Kidney (tissue), 22 donors: Measurements from ENCODE around the gene CPHXL2. TPM values are rescaled to one million over a fixed set of nuclear protein-coding genes. Genes with fewer than 3 reads are reported as not detected.

Source experiments
- DNase-seq, 5 donors: peaks; one replicate each; pipeline ENCODE4 v3.0.0-alpha.2; 2013 to 2020
- FAIRE-seq: peaks from 2 replicates; lab custom pipeline; 2012; peaks lifted over from hg19 to GRCh38; lab: Jason Lieb, UNC
- H3K27ac ChIP-seq, 2 donors: one replicate each; pipeline ENCODE4 v1.7.0; 2013; ENCODE audit warnings: low read depth in 2 of 2, low read length in 2 of 2, inconsistent platforms in 1 of 2
- H3K27me3 ChIP-seq: one replicate; pipeline ENCODE4 v1.7.1; 2013; ENCODE audit warnings: low read length, inconsistent platforms; ENCODE audit not compliant: control insufficient read depth, insufficient read depth
- H3K36me3 ChIP-seq, 3 donors: one replicate each; pipeline versions ENCODE4 v1.7.0 to v1.7.1; 2013; ENCODE audit warnings: low read length in 3 of 3, control low read depth in 1 of 3, inconsistent platforms in 1 of 3; ENCODE audit not compliant: insufficient read depth in 3 of 3, control insufficient read depth in 2 of 3
- H3K4me1 ChIP-seq, 3 donors: one replicate each; pipeline versions ENCODE4 v1.7.0 to v1.7.1; 2013; ENCODE audit warnings: low read length in 3 of 3, inconsistent platforms in 1 of 3, low read depth in 1 of 3; ENCODE audit not compliant: control insufficient read depth in 2 of 3, insufficient read depth in 2 of 3
- H3K4me3 ChIP-seq, 3 donors: one replicate each; pipeline versions ENCODE4 v1.7.0 to v1.8.1; 2013; ENCODE audit warnings: low read length in 3 of 3, control low read depth in 1 of 3, inconsistent platforms in 1 of 3
- H3K9ac ChIP-seq, 3 donors: one replicate each; pipeline versions ENCODE4 v1.7.0 to v1.7.1; 2013; ENCODE audit warnings: low read length in 3 of 3, control low read depth in 1 of 3, inconsistent platforms in 1 of 3
- H3K9me3 ChIP-seq, 3 donors: one replicate each; pipeline versions ENCODE4 v1.7.0 to v1.7.1; 2013; ENCODE audit warnings: low read length in 3 of 3, control low read depth in 1 of 3, inconsistent platforms in 1 of 3; ENCODE audit not compliant: control insufficient read depth in 2 of 3, insufficient read depth in 1 of 3
- intact Hi-C: fragments of 100-400 bp; cut with DNase I; formaldehyde crosslinking; loops from one replicate; pipeline ENCODE4 v1.11.1; 2022
- long read RNA-seq, 10 donors: library from polyadenylated mRNA in 1 of 10; unstranded in 1 of 10; transcript quantifications; one replicate each; pipeline ENCODE4 v2.0.0 and lab custom pipeline, GENCODE V29; 2021 to 2026
- polyA plus RNA-seq: library from polyadenylated mRNA; stranded (reverse); fragments of 350-450 nt; fragmentation: Illumina TruSeq; extraction: RNeasy Lipid Tissue Mini Kit (QIAGEN cat#74804); gene quantifications from one replicate; pipeline ENCODE4 v1.2.3, GENCODE V29; 2014; ENCODE audit warnings: low read depth, low replicate concordance; ENCODE audit not compliant: insufficient read depth
- total RNA-seq: library from RNA; stranded (reverse); fragmentation: NEBNext Ultra II Directional; extraction: Animal tissue kit (Norgen Biotek cat#: 25700); gene quantifications from one replicate; pipeline ENCODE4 v1.2.1, GENCODE V29; 2021
- TF ChIP-seq, protein P1 (sequence below): IDR thresholded peaks from 3 replicates; pipeline ENCODE4 v1.5.1; 2012; ENCODE audit warnings: mild to moderate bottlenecking, moderate library complexity, borderline replicate concordance; ENCODE audit not compliant: insufficient read depth; ENCODE audit errors: extremely low read depth
- donor health status: control.
- donor health status: control.
- donor health status: control.
- donor health status: control.
- donor health status: control.
- donor health status: DM: yes; HTN: yes; CAD: no.
- donor health status: Normal renal cell carcinoma (clear cell type).

The CPHXL2 gene
- total RNA-seq (not detected), polyA plus RNA-seq (not detected)
- long read RNA-seq, donor 1 = 0 reads
- long read RNA-seq, donor 2 = 0 reads
- long read RNA-seq, donor 3 = 0 reads
- long read RNA-seq, donor 4 = 0 reads
- long read RNA-seq, donor 5 = 0 reads
- long read RNA-seq, donor 6 = 0 reads
- long read RNA-seq, donor 7, partial matches to known transcripts = 0 of 3 reads
- long read RNA-seq, donor 7, other reads (novel, unspliced or antisense) = 3 of 3 reads
- long read RNA-seq, donor 8 = 0 reads
- long read RNA-seq, donor 9 = 0 reads
- long read RNA-seq, donor 10 = 0 reads

DNA sequence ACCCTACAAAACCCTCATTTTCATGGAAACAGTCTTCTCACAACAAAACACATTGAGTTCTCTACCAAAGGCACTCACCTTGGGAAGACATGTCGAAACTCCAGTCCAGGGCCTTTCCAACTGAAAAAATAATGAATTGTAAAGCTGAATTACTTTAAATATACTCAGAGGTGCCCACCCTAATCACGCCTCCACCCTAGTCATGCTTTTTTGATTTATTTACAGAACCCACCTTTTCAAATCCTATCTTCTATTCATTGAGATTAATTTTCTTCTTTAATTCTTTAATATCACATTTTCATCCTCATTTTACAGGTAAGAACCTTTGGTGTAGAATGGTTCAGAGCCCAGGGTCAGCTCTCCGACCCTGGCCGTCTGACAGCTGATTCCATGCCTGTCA lies at the start of gene CPHXL2:
TSS of gene CPHXL2 (minus strand) at position 101 of the 400 bp plus-strand sequence. CDS start at position 91, 10 bp downstream.
- no peaks in the 10 kb centered on the region for H3K27me3 ChIP-seq
- no peak within 1 kb of the TSS for H3K4me3 ChIP-seq
- no peaks in the 10 kb centered on the region for H3K9me3 ChIP-seq
- TF ChIP-seq, protein P1, sequence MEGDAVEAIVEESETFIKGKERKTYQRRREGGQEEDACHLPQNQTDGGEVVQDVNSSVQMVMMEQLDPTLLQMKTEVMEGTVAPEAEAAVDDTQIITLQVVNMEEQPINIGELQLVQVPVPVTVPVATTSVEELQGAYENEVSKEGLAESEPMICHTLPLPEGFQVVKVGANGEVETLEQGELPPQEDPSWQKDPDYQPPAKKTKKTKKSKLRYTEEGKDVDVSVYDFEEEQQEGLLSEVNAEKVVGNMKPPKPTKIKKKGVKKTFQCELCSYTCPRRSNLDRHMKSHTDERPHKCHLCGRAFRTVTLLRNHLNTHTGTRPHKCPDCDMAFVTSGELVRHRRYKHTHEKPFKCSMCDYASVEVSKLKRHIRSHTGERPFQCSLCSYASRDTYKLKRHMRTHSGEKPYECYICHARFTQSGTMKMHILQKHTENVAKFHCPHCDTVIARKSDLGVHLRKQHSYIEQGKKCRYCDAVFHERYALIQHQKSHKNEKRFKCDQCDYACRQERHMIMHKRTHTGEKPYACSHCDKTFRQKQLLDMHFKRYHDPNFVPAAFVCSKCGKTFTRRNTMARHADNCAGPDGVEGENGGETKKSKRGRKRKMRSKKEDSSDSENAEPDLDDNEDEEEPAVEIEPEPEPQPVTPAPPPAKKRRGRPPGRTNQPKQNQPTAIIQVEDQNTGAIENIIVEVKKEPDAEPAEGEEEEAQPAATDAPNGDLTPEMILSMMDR = no peak
- no peaks in the 10 kb centered on the region for H3K4me1 ChIP-seq
- no peaks in the 10 kb centered on the region for H3K36me3 ChIP-seq
- intact Hi-C loops = no loop called here
- H3K27ac ChIP-seq = no peak within 1 kb of the TSS
- no peak for FAIRE-seq
- DNase-seq = no peak
- no peak within 1 kb of the TSS for H3K9ac ChIP-seq

DNA sequence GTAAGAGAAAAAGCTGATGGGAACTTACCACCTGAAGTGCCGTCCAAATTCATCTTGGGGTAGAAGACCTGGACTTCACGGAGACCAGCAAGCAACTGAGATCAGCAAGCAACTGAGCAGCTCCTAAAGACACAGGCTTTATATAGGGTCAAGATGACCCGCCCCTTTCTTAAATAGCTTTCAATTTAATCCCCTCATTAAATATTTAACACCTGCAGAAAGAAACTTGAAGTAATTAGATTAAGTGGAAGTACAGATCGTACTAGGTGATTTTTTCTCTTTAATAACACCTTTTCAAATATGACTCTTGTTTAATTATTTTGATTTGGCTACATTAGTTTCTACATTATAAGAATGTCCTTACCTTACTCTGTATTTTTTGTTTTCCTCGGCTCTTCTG lies 49.6 kb upstream of the CPHXL2 start, which contains the start of gene CPHXL:
TSS of gene CPHXL (minus strand) at position 101 of the 400 bp plus-strand sequence. CDS start at position 53, 48 bp downstream.
- FAIRE-seq (no peak), DNase-seq (no peak)
- Histone ChIP-seq H3K27me3 (no peaks in the 10 kb centered on the region), H3K4me3 (no peak within 1 kb of the TSS), H3K9me3 (no peaks in the 10 kb centered on the region), H3K27ac (no peak within 1 kb of the TSS), H3K4me1 (no peaks in the 10 kb centered on the region), H3K9ac (no peak within 1 kb of the TSS), H3K36me3 (no peaks in the 10 kb centered on the region)
- TF ChIP-seq, protein P1 = no peak
- intact Hi-C loops = no loop called here

DNA sequence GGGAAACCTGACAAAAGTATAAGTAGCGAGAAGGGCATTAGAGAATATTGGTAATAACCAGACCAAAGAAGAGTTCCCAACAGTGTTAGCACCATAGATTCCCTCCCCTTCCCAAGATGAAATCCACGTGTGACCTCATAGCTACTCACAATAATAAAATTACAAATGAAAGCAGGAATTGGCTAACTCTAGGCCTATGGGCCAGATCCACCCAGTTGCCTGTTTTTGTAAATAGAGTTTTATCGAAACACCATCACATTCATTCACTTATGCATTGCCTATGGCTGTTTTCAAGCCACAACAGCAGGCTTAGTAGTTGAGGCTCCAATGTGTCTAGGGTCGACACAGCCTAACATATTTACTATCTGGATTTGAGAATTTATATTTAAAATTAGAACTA lies 41.6 kb upstream of the CPHXL2 start:
- Histone ChIP-seq H3K27ac (no peak overlapping the region), H3K4me1 (no peaks in the 10 kb centered on the region), H3K36me3 (no peaks in the 10 kb centered on the region), H3K4me3 (no peak overlapping the region), H3K9ac (no peak overlapping the region), H3K27me3 (no peaks in the 10 kb centered on the region), H3K9me3 (no peaks in the 10 kb centered on the region)
- FAIRE-seq (no peak), DNase-seq (no peak)
- intact Hi-C loops = no loop called here
- TF ChIP-seq, protein P1 = no peak
